Effector memory CD8-positive, alpha-beta T cell (primary cell): Measurements from ENCODE around the gene MKNK1.

Source experiments
- ATAC-seq: fragments of 150-1000 bp; cut with Tn5 transposase; replicated peaks from 2 replicates; pipeline ENCODE4 v1.10.0; 2021; ENCODE audit warnings: mild to moderate bottlenecking, moderate library complexity
- DNase-seq, 3 experiments: peaks; one replicate each; pipeline ENCODE4 v3.0.0; 2021
- H3K27ac Mint-ChIP-seq, 2 donors: one replicate each; pipeline ENCODE4 v1.8.0; 2022; ENCODE audit warnings: mild to moderate bottlenecking in 2 of 2, mixed read lengths in 2 of 2, moderate library complexity in 2 of 2
- H3K27me3 Mint-ChIP-seq, 2 donors: one replicate each; pipeline ENCODE4 v1.8.0; 2022; ENCODE audit warnings: mixed read lengths in 2 of 2
- H3K36me3 Mint-ChIP-seq: one replicate; pipeline ENCODE4 v1.8.0; 2022; ENCODE audit warnings: mild to moderate bottlenecking, moderate library complexity, mixed read lengths; ENCODE audit not compliant: insufficient read depth
- H3K4me1 Mint-ChIP-seq, 2 donors: one replicate each; pipeline ENCODE4 v1.8.0; 2022; ENCODE audit warnings: low read depth in 2 of 2, mixed read lengths in 2 of 2
- H3K4me3 Mint-ChIP-seq, 2 donors: one replicate each; pipeline ENCODE4 v1.8.0; 2022; ENCODE audit warnings: mild to moderate bottlenecking in 2 of 2, mixed read lengths in 2 of 2, moderate library complexity in 2 of 2
- H3K9me3 Mint-ChIP-seq, 2 donors: one replicate each; pipeline ENCODE4 v1.8.0; 2022; ENCODE audit warnings: mixed read lengths in 2 of 2

The MKNK1 gene

GRCh38 chr1:46510341-46510997 lies 93.6 kb downstream of the MKNK1 start:
- Mint-ChIP-seq H3K36me3 (no peaks in the 10 kb centered on the region), H3K4me3 (no peak overlapping the region), H3K27me3 (peaks cover 25 to 72% of the 10 kb centered on the region in 2 donors)

GRCh38 chr1:46508757-46509156 lies 95.3 kb downstream of the MKNK1 start:
- H3K4me3 Mint-ChIP-seq: no peak overlapping the region
- no peak overlapping the region for H3K27ac Mint-ChIP-seq
- no peak for DNase-seq
- no peak for ATAC-seq
- no peaks in the 10 kb centered on the region for H3K9me3 Mint-ChIP-seq
- H3K27me3 Mint-ChIP-seq: peaks cover 21 to 61% of the 10 kb centered on the region in 2 donors
- no peaks in the 10 kb centered on the region for H3K4me1 Mint-ChIP-seq
- no peaks in the 10 kb centered on the region for H3K36me3 Mint-ChIP-seq

More at GRCh38 chr1:46510341-46510997, 93.6 kb downstream of the MKNK1 start:
- no peaks in the 10 kb centered on the region for H3K9me3 Mint-ChIP-seq
- DNase-seq (no peak), ATAC-seq (no peak)
- H3K4me1 Mint-ChIP-seq: no peaks in the 10 kb centered on the region
- H3K27ac Mint-ChIP-seq: no peak overlapping the region
